ENCODE data around the gene TRIM68.

DNA sequence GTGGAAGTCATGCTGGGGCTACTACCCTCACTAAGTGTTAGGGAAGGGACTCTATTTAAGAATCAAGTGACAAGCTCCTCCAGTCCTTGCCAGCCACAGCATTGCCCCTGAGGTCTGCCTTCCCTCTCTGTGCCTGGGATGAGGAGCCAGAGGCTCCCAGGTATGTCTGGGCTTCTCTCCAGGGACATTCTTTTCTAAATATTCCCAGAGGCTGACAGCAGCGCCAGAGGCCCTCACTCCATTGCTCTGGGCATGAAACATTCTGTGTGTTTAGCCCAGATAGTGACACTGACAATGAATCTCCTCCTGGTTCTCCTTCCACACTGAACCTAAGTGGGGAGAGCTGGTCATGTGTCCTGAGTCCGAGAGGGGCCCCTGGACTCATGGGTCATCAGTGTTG, 37.9 kb upstream of the TRIM68 start:
- TF ChIP-seq, protein P1, sequence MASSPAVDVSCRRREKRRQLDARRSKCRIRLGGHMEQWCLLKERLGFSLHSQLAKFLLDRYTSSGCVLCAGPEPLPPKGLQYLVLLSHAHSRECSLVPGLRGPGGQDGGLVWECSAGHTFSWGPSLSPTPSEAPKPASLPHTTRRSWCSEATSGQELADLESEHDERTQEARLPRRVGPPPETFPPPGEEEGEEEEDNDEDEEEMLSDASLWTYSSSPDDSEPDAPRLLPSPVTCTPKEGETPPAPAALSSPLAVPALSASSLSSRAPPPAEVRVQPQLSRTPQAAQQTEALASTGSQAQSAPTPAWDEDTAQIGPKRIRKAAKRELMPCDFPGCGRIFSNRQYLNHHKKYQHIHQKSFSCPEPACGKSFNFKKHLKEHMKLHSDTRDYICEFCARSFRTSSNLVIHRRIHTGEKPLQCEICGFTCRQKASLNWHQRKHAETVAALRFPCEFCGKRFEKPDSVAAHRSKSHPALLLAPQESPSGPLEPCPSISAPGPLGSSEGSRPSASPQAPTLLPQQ (tag by site-specific recombination; IDR thresholded peaks at IDR 0.05), result no peak
- TF ChIP-seq BCL11A (tag by site-specific recombination; IDR thresholded peaks at IDR 0.05; ENCODE audit: low read depth) (no peak), ZNF555 (tag by site-specific recombination; conservative IDR thresholded peaks at IDR 0.05) (no peak), ZNF112 (tag by site-specific recombination; IDR thresholded peaks at IDR 0.05) (no peak), ZNF335 (tag by site-specific recombination; conservative IDR thresholded peaks at IDR 0.05) (no peak), ZNF157 (tag by site-specific recombination; IDR thresholded peaks at IDR 0.05) (no peak), ZNF600 (tag by site-specific recombination; IDR thresholded peaks at IDR 0.05) (no peak), YY2 (tag by site-specific recombination; IDR thresholded peaks at IDR 0.05) (no peak), ZNF146 (tag by site-specific recombination; IDR thresholded peaks at IDR 0.05) (no peak)
- TF ChIP-seq, protein P2, sequence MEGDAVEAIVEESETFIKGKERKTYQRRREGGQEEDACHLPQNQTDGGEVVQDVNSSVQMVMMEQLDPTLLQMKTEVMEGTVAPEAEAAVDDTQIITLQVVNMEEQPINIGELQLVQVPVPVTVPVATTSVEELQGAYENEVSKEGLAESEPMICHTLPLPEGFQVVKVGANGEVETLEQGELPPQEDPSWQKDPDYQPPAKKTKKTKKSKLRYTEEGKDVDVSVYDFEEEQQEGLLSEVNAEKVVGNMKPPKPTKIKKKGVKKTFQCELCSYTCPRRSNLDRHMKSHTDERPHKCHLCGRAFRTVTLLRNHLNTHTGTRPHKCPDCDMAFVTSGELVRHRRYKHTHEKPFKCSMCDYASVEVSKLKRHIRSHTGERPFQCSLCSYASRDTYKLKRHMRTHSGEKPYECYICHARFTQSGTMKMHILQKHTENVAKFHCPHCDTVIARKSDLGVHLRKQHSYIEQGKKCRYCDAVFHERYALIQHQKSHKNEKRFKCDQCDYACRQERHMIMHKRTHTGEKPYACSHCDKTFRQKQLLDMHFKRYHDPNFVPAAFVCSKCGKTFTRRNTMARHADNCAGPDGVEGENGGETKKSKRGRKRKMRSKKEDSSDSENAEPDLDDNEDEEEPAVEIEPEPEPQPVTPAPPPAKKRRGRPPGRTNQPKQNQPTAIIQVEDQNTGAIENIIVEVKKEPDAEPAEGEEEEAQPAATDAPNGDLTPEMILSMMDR (tag by site-specific recombination; IDR thresholded peaks at IDR 0.05), result no peak
- TF ChIP-seq, protein P3, sequence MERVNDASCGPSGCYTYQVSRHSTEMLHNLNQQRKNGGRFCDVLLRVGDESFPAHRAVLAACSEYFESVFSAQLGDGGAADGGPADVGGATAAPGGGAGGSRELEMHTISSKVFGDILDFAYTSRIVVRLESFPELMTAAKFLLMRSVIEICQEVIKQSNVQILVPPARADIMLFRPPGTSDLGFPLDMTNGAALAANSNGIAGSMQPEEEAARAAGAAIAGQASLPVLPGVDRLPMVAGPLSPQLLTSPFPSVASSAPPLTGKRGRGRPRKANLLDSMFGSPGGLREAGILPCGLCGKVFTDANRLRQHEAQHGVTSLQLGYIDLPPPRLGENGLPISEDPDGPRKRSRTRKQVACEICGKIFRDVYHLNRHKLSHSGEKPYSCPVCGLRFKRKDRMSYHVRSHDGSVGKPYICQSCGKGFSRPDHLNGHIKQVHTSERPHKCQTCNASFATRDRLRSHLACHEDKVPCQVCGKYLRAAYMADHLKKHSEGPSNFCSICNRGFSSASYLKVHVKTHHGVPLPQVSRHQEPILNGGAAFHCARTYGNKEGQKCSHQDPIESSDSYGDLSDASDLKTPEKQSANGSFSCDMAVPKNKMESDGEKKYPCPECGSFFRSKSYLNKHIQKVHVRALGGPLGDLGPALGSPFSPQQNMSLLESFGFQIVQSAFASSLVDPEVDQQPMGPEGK (tag by site-specific recombination; IDR thresholded peaks at IDR 0.05), result no peak
